ENCODE results near the gene ZNF839.
"Not testable (repeated sequence)": the region's sequence is repeated elsewhere in the genome, so short reads cannot be mapped to it uniquely, and the experiment has no call there.

Gene ZNF839

DNA sequence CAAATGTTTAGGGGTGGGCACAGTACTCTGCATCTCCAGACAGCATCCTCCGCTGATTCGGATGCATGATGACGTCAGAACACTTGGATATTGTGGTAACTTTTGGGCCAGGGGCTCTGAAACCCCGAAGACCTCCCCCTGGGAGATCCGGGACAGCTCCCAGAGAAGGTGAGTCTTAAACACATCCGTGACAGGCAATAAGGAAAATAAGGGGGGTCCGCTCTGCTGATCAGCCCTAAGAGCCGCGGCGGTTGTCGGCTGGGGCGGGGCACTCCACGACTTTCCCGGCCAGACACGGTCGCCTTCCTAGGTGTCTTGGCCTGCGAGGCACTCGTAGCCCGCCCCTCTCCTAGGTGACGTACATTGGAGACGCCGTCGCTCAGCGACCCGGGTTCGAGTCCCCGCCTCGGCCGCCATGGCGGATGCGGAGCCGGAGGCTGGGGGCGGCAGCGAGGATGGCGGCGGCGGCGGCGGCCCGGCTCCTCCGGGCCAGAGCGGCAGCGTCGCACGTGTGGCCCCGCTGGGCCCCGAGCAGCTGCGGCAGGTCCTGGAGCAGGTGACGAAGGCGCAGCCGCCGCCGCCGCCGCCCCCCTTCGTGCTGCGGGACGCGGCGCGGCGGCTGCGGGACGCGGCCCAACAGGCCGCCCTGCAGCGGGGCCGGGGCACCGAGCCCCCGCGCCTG is at the start of gene ZNF839:
Gene ZNF839, plus strand, starts transcription at position 396 of the 682 bp plus-strand sequence. Its CDS starts 20 bp downstream, at position 416.
- peak; percentile 82 to 90 for DNase-seq (ENCODE audit: extremely low read depth in 1 of 2, low read depth in 1 of 2)

DNA sequence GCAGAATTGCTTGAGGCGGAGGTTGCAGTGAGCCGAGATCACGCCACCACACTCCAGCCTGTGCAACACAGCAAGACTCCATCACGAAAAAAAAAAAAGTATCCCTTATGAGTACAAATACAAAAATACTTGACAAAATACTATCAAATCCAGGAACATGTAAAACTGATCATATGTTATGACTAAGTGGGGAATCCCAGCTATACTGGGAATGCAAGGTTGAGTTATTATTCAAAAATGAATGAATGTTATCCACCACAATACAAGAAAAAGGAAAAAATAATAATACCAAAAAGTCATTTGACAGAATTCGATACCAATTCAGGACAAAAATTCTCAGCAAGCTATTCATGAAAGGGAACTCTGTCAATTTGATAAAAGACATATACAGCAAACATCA is 47.2 kb upstream of the ZNF839 start:
- no peak for DNase-seq (ENCODE audit: extremely low read depth in 1 of 2, low read depth in 1 of 2)

DNA sequence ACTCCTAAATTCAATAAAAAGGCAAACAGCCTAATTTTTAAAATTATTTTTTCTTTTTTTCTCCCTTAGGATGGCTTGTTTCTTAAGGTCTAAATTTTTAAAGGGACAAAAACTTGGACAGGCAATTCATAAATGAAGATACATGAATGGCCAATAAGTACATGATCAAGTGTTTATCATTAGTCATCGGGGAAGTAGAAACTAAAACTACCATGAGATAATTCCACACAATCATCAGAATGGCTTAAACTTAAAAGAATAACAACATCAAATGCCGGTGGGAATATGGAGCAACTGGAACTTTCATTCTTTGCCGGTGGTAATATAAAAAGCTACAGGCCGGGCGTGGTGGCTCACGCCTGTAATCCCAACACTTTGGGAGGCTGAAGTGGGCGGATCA is 43.7 kb upstream of the ZNF839 start:
- no peak for DNase-seq (ENCODE audit: extremely low read depth in 1 of 2, low read depth in 1 of 2)

DNA sequence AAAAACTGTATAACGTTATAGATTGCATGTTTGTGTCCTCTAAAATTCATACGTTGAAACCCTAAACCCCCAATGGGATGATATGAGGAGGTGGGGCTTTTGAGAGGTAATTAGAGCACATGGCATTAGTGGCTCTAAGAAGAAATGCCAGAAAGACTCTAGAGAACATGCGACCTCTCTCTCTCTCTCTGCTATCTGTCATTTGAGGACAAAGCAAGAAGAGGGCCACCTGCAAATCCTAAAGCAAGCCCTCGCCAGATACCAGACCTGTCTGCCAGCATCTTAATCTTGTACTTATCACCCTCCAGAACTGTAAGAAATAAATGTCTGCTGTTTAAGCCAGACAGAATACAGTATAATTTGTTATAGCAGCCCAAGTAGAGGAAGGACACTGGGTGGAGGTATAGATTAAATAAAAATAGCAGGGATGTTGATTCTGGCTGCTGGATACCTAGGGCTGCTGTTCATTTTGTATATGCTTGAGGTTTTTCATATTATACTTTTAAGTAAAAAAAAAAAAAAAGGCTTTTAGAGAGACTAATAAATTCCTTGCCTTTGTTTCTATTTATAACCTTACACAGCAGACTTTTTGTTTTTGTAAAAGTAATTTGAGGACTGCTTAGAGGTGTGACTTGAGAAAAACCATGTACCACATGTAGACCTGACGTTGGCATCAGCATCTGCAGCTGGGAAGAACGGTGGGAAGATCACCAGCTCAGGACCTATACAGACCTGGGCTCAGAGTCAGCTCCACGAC is 41.5 kb upstream of the ZNF839 start:
- DNase-seq (ENCODE audit: extremely low read depth in 1 of 2, low read depth in 1 of 2): no peak

DNA sequence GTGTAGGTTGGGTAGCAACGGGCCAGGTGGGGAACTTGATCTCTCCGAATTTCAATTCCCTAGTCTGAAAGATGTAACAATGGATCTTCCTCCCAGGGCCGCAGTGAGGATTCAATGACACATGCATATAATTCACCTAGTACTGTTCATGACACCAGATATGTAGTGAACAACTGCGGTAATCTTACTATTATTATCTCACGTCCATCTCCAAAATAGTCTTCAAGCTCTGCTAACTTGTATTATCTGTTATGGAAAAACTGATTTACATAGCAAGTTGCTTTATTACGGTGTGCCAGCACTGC is 41.0 kb upstream of the ZNF839 start:
- DNase-seq (ENCODE audit: extremely low read depth in 1 of 2, low read depth in 1 of 2): no peak

DNA sequence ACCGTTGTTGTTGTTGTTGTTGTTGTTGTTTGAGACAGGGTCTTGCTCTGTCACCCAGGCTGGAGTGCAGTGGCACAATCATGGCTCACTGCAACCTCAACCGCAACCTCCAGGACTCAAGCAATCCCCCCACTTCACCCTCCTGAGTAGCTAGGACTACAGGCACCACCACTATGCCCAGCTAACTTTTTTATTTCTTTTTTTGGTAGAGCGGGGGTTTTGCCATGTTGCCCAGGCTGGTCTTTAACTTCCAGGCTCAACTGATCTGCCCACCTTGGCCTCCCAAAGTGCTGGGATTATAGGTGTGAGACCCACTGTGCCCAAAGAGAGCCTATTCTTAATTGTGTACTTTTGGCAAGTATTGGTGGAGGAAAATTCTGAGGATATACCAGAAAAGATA is 40.3 kb upstream of the ZNF839 start:
- DNase-seq (ENCODE audit: extremely low read depth in 1 of 2, low read depth in 1 of 2): no peak

DNA sequence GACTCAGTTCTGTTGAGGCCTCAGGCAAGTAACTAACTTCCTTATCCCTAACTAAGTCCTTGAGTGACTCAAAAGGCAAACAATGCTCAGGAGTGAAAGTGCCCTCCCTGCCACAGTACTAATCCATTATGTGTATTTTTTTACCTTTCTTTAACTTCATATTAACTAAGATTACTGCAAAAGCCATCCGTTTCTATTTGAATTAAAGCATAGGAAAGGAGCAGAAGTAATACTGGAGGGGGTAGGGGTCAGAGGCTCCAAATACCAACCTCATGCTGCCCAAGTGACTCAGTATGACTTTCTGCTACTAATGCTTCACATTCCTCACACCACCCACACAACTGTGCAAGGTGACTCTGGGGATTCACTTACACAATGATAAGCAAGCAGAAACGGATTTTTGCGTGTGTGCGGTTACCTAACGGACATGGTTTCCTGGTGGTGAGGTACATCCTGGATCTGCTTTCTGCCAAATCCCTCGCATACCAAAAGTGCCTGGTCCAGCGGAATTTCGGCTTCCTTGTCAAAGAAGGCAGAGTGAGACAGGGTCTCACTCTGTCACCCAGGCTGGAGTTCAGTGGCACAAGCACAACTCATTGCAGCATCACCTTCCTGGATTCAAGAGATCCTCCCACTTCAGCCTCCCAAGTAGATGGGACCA is 39.7 kb upstream of the ZNF839 start:
- no peak for DNase-seq (ENCODE audit: extremely low read depth in 1 of 2, low read depth in 1 of 2)

DNA sequence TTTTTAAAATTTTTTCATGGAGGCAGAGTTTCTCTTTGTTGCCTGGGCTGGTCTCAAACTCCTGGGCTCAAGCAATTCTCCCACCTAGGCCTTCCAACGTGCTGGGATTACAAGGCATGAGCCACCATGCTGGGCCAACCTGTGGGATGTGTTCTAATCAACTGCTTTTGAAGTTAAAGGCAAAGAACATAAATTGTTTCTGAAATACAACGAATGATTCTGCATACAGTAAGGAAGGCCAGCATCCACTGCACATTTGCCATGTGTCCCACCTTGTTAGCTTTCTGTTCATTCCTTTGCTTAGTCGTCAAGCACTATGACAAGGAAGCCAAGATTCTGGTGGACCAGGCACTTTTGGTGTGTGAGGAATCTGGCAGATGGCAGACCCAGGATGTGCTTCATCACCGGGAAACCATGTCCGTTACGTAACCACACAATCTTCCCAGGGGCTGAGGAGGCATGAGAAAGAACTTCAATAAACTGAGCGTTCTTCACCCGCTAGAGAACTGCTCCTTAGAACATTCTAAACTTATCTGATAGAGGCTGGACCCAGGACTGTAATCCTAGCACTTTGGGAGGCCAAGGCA is 39.1 kb upstream of the ZNF839 start:
- no peak for DNase-seq (ENCODE audit: extremely low read depth in 1 of 2, low read depth in 1 of 2)

DNA sequence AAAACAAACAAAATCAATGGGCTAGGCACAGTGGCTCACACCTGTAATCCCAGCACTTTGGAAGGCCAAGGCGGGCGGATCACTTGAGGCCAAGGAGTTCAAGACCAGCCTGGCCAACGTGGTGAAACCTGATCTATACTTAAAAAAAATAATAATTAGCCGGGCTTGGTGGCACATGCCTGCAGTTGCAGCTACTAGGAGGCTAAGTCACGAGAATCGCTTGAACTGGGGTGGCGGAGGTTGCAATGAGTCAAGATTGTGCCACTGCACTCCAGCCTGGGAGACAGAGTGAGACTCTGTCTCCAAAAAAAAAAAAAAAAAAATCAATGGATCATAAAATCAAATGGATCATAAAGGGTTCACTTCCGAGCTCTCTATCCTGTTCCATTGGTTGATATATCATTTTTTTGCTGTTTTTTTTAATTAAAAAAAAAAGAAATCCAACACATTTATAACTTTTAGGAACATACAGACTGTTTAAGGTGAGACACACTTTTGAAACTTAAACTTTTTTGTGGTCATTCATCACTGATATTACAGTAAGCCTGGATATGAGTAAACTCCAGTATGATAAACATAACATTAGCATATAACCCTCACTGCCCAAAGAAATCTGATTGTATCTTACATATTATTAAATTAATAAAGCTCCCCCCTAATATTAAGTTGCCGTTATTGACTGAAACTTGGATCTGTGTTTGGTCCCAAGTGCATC is 36.6 kb upstream of the ZNF839 start:
- DNase-seq (ENCODE audit: extremely low read depth in 1 of 2, low read depth in 1 of 2): no peak

DNA sequence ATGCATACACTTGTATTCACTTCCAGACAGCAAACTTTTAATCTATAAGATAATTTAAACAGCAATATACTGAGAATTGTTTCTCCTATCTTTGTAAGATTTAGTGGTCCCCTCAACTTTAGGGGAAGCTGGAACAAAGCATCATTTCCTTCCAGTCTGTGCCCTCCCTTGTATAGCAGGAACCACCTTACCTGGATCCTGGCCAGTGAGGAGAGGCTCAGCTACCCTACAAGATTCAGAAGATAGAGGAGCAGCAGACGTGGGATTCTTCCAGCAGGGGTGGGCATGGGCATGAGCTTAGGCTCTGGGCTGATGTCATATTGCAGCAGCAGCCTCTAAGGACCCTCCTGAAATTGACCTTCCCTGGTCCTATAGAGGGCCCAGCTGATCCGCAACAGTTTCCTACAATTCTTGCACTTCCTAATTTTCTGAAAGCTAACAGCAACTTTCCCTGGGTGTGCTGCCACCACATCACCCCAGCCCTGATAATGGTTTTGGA is 35.9 kb upstream of the ZNF839 start:
- DNase-seq (ENCODE audit: extremely low read depth in 1 of 2, low read depth in 1 of 2): no peak

DNA sequence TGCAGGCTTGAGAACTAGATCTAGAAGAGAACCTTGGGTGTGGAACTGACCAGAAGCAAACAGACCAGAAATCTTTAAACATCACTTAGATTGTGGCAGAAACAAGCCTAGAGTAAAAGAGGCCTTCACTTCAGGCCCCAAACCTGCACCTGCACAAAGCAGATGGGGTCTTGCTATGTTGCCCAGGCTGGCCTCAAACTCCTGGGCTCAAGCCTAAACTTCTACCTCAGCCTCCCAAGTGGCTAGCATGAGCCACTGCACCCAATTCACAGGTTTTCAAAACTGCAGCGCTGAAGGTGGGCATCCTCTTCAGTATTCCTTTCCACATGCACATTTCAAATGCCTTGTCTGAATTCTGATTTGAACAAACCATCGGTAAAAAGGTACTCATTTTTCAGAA is 34.4 kb upstream of the ZNF839 start:
- DNase-seq (ENCODE audit: extremely low read depth in 1 of 2, low read depth in 1 of 2): no peak

DNA sequence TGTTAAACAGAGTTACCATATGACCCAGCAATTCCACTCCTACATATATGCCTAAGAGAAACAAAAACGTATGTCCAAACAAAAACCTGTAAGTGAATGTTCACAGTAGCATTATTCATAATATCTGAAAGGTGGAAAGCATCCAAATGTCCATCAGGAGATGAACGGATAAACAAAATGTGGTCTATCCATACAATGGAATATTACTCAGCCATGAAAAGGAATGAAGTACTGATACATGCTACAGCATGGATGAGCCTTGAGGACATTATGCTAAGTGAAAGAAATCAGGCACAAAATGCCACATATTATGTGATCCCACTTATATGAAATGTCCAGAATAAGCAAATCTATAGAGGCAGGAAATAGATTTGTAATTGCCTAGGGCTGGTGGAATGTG is 31.4 kb upstream of the ZNF839 start:
- DNase-seq (ENCODE audit: extremely low read depth in 1 of 2, low read depth in 1 of 2): no peak

DNA sequence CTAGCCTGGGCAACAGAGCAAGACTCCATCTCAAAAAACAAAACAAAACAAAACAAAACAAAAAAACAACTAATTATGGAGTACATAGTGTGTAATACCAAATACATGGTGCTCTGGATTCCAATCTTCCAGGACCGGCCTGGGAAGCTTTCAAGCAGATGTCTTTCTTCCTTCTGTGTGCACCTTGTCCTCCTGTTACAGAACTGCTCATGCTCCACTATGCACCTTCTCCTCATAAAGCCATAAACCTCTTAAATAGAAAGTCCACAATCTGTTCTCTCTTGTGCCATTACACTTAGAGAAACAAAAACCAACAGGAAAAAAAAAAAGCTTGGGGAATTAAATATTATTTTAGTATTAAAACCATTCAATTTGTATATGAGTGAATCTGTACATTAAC is 27.1 kb upstream of the ZNF839 start:
- DNase-seq (ENCODE audit: extremely low read depth in 1 of 2, low read depth in 1 of 2): no peak

DNA sequence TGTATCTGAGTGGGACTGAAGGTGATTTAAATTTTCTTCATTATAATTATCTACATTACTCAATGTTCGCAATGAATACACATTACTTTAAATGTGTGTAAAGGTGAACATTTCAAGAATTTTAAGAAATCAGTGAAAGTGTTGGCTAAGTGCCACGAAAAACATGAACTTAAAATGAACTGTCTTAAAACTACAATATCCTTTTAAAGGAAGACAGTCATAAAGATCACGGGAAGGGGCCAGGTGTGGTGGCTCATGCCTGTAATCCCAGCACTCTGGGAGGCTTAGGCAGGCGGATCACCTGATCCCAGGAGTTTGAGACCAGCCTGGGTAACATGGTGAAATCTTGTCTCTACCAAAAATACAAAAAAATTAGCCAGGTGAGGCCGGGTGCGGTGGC is 25.8 kb upstream of the ZNF839 start:
- DNase-seq (ENCODE audit: extremely low read depth in 1 of 2, low read depth in 1 of 2): no peak

DNA sequence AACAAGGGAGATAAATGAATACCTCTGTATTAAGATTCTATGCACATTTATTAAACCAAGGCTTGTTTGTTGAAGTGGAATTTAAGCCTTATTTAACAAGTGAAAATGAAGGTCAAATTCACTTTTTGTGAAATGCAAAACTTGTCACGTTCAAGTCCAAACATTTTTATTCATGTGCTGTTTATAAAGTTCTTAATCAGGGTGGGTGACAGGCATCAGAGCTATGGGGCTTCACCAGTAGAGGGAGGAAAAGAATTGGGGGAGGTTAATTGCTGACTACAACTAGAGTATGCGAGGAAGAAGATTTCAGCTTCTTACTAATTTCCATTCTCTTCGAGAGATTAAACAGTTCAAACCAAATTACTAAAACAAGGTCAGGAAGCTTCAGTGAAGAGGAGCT is 24.3 kb upstream of the ZNF839 start:
- no peak for DNase-seq (ENCODE audit: extremely low read depth in 1 of 2, low read depth in 1 of 2)

DNA sequence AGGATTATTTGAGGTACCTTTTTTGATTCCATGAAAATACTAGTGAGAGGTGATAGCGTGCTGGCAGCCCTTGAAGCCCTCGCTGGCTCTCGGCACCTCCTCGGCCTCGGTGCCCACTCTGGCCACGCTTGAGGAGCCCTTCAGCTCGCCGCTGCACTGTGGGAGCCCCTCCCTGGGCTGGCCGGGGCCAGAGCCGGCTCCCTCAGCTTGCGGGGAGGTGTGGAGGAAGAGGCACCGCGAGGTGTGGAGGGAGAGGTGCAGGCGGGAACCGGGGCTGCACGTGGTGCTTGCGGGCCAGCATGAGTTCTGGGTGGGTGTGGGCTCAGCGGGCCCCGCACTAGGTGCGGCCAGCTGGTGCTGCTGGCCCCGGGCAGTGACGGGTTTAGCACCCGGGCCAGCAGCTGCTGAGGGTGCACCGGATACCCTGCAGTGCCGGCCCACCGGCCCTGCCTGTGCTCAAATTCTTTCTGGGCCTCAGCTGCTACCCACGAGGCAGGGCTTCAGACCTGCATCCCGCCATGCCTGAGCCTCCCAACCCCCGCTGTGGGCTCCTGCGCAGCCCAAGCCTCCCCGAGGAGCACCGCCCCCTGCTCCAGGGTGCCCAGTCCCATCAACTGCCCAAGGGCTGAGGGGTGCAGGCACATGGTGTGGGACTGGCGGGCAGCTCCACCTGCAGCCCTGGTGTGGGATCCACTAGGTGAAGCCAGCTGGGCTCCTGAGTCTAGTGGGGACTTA is 21.9 kb upstream of the ZNF839 start:
- DNase-seq (ENCODE audit: extremely low read depth in 1 of 2, low read depth in 1 of 2): no peak

DNA sequence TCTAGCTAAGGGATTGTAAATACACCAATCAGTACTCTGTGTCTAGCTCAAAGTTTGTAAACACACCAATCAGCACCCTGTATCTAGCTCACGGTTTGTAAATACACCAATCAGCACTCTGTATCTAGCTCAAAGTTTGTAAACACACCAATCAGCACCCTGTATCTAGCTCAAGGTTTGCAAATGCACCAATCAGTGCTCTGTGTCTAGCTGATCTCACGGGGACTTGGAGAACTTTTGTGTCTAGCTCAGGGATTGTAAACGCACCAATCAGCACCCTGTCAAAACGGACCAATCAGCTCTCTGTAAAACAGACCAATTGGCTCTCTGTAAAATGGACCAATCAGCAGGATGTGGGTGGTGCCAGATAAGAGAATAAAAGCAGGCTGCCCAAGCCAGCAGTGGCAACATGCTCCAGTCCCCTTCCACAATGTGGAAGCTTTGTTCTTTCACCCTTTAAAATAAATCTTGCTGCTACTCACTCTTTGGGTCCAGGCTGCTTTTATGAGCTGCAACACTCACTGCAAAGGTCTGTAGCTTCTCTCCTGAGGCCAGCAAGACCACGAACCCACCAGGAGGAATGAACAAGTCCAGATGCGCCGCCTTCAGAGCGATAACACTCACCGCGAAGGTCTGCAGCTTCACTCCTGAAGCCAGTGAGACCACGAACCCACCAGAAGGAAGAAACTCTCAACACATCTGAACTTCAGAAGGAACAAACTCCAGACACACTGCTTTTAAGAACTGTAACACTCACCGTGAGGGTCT is 21.1 kb upstream of the ZNF839 start:
- DNase-seq (ENCODE audit: extremely low read depth in 1 of 2, low read depth in 1 of 2): not testable (repeated sequence)

DNA sequence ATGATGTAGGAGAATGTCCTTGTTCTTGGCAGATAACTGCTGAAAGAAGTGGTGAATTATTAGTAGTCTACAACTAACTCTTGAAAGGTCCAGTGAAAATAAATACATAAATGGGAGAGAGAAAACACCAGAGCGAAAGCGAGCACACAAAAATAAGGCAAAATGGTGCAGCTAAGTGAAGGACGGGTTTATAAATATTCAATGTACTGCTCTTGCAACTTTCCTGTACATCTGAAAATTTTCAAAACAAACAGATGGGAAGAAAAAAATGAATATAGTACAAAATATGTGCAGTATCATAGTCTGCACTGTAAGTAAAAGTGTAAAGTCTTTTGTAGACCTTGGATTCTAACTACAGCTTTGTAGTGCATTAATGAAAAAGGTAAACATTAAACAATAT is 15.9 kb upstream of the ZNF839 start:
- no peak for DNase-seq (ENCODE audit: extremely low read depth in 1 of 2, low read depth in 1 of 2)

DNA sequence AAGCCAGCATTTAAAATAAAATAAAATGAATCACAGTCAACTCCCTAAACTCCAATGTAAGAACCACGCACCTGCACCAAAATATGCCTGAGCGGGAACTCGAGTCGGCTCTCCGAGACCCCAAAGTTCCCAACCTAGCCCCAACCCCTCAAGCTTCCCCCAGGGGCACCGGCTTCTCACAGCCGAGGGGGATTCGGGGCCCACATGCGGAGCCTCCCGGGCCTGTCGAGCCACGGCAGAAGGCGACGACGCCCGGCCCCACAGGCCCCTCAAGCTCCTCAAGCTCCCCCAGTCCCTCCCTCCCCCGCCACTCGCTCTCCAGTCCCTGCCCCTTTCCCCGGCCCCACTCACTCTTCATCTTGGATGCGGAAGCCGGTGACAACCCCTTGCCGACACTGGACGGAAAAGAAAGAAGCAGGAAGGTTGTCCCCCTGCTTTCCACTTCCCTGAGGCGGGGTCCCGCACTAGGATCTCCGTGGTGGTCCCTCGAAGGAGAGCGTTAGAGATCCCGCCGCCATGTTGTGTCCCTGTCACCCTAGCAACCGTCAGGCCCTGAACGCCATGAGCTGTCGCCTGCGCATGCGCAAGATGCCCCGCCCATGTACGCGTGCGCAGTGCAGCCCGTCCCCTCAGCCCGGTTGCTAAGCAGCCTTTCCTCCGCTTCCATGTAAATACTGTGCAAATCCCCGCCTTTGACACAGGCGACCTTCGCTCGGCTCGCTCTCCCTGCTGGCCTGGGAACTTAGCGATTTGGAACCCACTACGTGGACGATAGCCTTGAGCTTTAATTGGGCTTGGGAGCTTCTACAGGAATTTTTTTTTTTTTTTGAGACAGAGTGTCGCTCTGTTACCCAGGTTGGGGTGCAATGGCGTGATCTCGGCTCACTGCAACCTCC is 14.7 kb upstream of the ZNF839 start, which contains the start of gene MOK:
Gene MOK, minus strand, starts transcription at position 554 of the 896 bp plus-strand sequence. Its CDS starts 196 bp downstream, at position 358.
- peak; percentile 92 to 93 for DNase-seq (ENCODE audit: extremely low read depth in 1 of 2, low read depth in 1 of 2)

All from activated CD8-positive, alpha-beta memory T cell treated with anti-CD3 and anti-CD28 coated beads for 1 hour (primary cell).